Measurements from ENCODE around the gene RANGAP1.

RANGAP1 gene

GRCh38 chr22:41231369-41231768, 54.6 kb downstream of the RANGAP1 start:
- H3K9me3 ChIP-seq = no peaks in the 10 kb centered on the region
- no peaks in the 10 kb centered on the region for H3K4me1 ChIP-seq
- intact Hi-C loops (cut with DNase I; ENCODE audit: low total_unique reads) = no loop called here
- no peaks in the 10 kb centered on the region for H3K27me3 ChIP-seq
- no peak overlapping the region for H3K27ac ChIP-seq
- H3K36me3 ChIP-seq = peaks cover 24 to 56% (median 33%) of the 10 kb centered on the region in 3 donors
- DNase-seq = no peak
- TF ChIP-seq CTCF (IDR thresholded peaks at IDR 0.05) = no peak
- H3K4me3 ChIP-seq = no peak overlapping the region

- DNase-seq = no peak
- intact Hi-C loops (cut with DNase I; ENCODE audit: low total_unique reads) = no loop called here
- H3K27ac ChIP-seq = no peak overlapping the region
- no peak for TF ChIP-seq CTCF (IDR thresholded peaks at IDR 0.05)
- no peaks in the 10 kb centered on the region for H3K4me1 ChIP-seq
- no peaks in the 10 kb centered on the region for H3K9me3 ChIP-seq
- no peaks in the 10 kb centered on the region for H3K27me3 ChIP-seq
- peaks cover 27 to 66% (median 42%) of the 10 kb centered on the region in 3 donors for H3K36me3 ChIP-seq
- no peak overlapping the region for H3K4me3 ChIP-seq
Measured at GRCh38 chr22:41230401-41230785, 55.6 kb downstream of the RANGAP1 start.

- Histone ChIP-seq H3K4me3 (no peak overlapping the region), H3K36me3 (peaks cover 32 to 71% (median 48%) of the 10 kb centered on the region in 3 donors), H3K27ac (no peak overlapping the region), H3K9me3 (no peaks in the 10 kb centered on the region), H3K27me3 (no peaks in the 10 kb centered on the region), H3K4me1 (no peaks in the 10 kb centered on the region)
- intact Hi-C loops (cut with DNase I; ENCODE audit: low total_unique reads) = no loop called here
- TF ChIP-seq CTCF (IDR thresholded peaks at IDR 0.05) = no peak
- no peak for DNase-seq
Measured at GRCh38 chr22:41229730-41230400, 56.1 kb downstream of the RANGAP1 start.

- Histone ChIP-seq H3K9me3 (no peaks in the 10 kb centered on the region), H3K4me1 (no peaks in the 10 kb centered on the region), H3K27me3 (no peaks in the 10 kb centered on the region), H3K4me3 (no peak overlapping the region), H3K27ac (no peak overlapping the region), H3K36me3 (peaks cover 39 to 77% (median 54%) of the 10 kb centered on the region in 3 donors)
- intact Hi-C loops (cut with DNase I; ENCODE audit: low total_unique reads) = no loop called here
- no peak for TF ChIP-seq CTCF (IDR thresholded peaks at IDR 0.05)
- no peak for DNase-seq
Measured at GRCh38 chr22:41229215-41229614, 56.8 kb downstream of the RANGAP1 start.

GRCh38 chr22:41226723-41227655, 59.0 kb downstream of the RANGAP1 start:
- no peaks in the 10 kb centered on the region for H3K27me3 ChIP-seq
- H3K9me3 ChIP-seq = no peaks in the 10 kb centered on the region
- DNase-seq = peak in 1 of 2 donors; percentile 61
- H3K4me3 ChIP-seq = no peak overlapping the region
- H3K36me3 ChIP-seq = peaks cover 60 to 98% (median 74%) of the 10 kb centered on the region in 3 donors
- TF ChIP-seq CTCF (IDR thresholded peaks at IDR 0.05) = no peak
- intact Hi-C loops (cut with DNase I; ENCODE audit: low total_unique reads) = no loop called here
- H3K4me1 ChIP-seq = no peaks in the 10 kb centered on the region
- H3K27ac ChIP-seq = no peak overlapping the region

Measured in tibial artery (tissue), 4 donors.